ENCODE results near the gene MYLK. TPM values are rescaled to one million over a fixed set of nuclear protein-coding genes. Genes with fewer than 3 reads are reported as not detected.
"Not testable (repeated sequence)": the region's sequence is repeated elsewhere in the genome, so short reads cannot be mapped to it uniquely, and the experiment has no call there.

MYLK gene
- total and polyA plus RNA-seq, 9 of the 15 experiments (the other 6 are each of a cell fraction or from before 2014, with no cell fraction given), result 0.11 to 0.53 (median 0.18) TPM; not detected in 2

DNA sequence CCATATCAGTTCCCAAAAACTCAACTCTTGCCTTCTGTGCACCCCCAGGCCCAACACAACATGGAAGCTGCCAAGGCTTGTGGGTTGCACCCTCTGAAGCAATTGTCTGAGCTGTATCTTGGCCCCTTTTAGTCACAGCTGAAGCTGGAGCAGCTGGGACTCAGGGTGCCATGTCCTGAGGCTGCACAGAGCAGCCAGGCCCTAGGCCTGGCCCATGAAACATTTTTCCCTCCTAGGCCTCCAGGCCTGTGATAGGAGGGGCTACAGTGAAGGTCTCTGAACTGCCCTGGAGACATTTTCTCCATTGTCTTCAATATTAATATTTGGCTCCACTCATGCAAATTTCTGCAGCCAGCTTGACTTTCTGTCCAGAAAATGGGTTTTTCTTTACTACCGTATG is 8.1 kb upstream of the MYLK start:
- ATAC-seq (no peak), FAIRE-seq (no peak), DNase-seq (ENCODE audit: extremely low read depth in 1 of 4, low spot score in 3 of 4) (no peak)
- Histone ChIP-seq H3K9me1 (ENCODE audit: control insufficient read depth, insufficient read depth, low read length) (no peaks in the 10 kb centered on the region), H3K4me1 (replicated peaks in 1 of 2; ENCODE audit: control insufficient read depth in 2 of 2, insufficient read depth in 2 of 2, low read length in 2 of 2) (no peaks in the 10 kb centered on the region), H3K79me2 (ENCODE audit: control insufficient read depth, insufficient read depth, low read length) (no peaks in the 10 kb centered on the region), H3K27ac (ENCODE audit: extremely low read depth, low read depth, low read length) (no peak overlapping the region), H3K36me3 (ENCODE audit: control insufficient read depth, insufficient read depth, low read length) (no peaks in the 10 kb centered on the region), H3K4me2 (ENCODE audit: insufficient read depth, low read length) (no peak overlapping the region), H3K9me3 (replicated peaks; ENCODE audit: control insufficient read depth, insufficient read depth, low read depth, low read length) (no peaks in the 10 kb centered on the region), H3K4me3 (no peak overlapping the region), H4K20me1 (replicated peaks; ENCODE audit: control insufficient read depth, insufficient read depth, low read length) (no peaks in the 10 kb centered on the region), H3K27me3 (ENCODE audit: control insufficient read depth in 2 of 2, insufficient read depth in 2 of 2, low read length in 2 of 2) (no peaks in the 10 kb centered on the region), H3K9ac (ENCODE audit: insufficient read depth in 1 of 2, low read depth in 2 of 2, low read length in 2 of 2) (no peak overlapping the region), H2AFZ (ENCODE audit: low read depth, low read length) (no peak overlapping the region)
- POLR2A ChIA-PET, result no interaction called here
- no TSS peak for BruUV-seq (replicated peaks)
- CTCF ChIA-PET (ENCODE audit: low intra/inter-chr PET ratio), result no interaction called here
- TF ChIP-seq, protein P1, sequence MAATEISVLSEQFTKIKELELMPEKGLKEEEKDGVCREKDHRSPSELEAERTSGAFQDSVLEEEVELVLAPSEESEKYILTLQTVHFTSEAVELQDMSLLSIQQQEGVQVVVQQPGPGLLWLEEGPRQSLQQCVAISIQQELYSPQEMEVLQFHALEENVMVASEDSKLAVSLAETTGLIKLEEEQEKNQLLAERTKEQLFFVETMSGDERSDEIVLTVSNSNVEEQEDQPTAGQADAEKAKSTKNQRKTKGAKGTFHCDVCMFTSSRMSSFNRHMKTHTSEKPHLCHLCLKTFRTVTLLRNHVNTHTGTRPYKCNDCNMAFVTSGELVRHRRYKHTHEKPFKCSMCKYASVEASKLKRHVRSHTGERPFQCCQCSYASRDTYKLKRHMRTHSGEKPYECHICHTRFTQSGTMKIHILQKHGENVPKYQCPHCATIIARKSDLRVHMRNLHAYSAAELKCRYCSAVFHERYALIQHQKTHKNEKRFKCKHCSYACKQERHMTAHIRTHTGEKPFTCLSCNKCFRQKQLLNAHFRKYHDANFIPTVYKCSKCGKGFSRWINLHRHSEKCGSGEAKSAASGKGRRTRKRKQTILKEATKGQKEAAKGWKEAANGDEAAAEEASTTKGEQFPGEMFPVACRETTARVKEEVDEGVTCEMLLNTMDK (IDR thresholded peaks at IDR 0.05; ENCODE audit: borderline replicate concordance, insufficient read depth, low read depth, low read length, poor library complexity, severe bottlenecking), result no peak
- peak; percentile 74 for TF ChIP-seq ZFP36 (IDR thresholded peaks at IDR 0.05; ENCODE audit: low read depth, low read length, partially characterized antibody)
- intact Hi-C loops (cut with micrococcal nuclease) (no loop called here), in situ Hi-C loops (cut with MboI) (no loop called here)
- 0% methylated on average over 1 of the region's 1 CpG for WGBS (ENCODE audit: insufficient coverage, low coverage, missing lambda C conversion rate)

DNA sequence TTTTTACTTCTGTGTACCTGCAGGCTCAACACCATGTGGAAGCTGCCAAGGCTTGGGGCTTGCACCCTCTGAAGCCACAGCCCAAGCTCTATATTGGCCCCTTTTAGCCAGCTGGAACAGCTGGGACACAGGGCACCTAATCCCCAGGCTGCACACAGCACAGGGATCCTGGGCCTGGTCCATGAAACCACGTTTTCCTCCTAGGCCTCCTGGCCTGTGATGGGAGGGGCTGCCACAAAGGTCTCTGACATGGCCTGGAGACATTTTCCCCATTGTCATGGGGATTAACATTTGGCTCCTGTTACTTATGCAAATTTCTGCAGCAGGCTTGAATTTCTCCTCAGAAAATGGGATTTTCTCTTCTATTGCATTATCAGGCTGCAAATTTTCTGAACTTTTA is 6.9 kb upstream of the MYLK start:
- H3K4me1 ChIP-seq (replicated peaks in 1 of 2; ENCODE audit: control insufficient read depth in 2 of 2, insufficient read depth in 2 of 2, low read length in 2 of 2); H3K4me3 ChIP-seq; H3K9me3 ChIP-seq (replicated peaks; ENCODE audit: control insufficient read depth, insufficient read depth, low read depth, low read length); CTCF ChIA-PET (ENCODE audit: low intra/inter-chr PET ratio); ATAC-seq; H3K27me3 ChIP-seq (ENCODE audit: control insufficient read depth in 2 of 2, insufficient read depth in 2 of 2, low read length in 2 of 2); H2AFZ ChIP-seq (ENCODE audit: low read depth, low read length); H3K36me3 ChIP-seq (ENCODE audit: control insufficient read depth, insufficient read depth, low read length); POLR2A ChIA-PET; FAIRE-seq; H3K79me2 ChIP-seq (ENCODE audit: control insufficient read depth, insufficient read depth, low read length); H3K9me1 ChIP-seq (ENCODE audit: control insufficient read depth, insufficient read depth, low read length); BruUV-seq (replicated peaks); DNase-seq (ENCODE audit: extremely low read depth in 1 of 4, low spot score in 3 of 4); H3K9ac ChIP-seq (ENCODE audit: insufficient read depth in 1 of 2, low read depth in 2 of 2, low read length in 2 of 2); H4K20me1 ChIP-seq (replicated peaks; ENCODE audit: control insufficient read depth, insufficient read depth, low read length); H3K27ac ChIP-seq (ENCODE audit: extremely low read depth, low read depth, low read length); H3K4me2 ChIP-seq (ENCODE audit: insufficient read depth, low read length); intact Hi-C loops (cut with micrococcal nuclease); in situ Hi-C loops (cut with MboI): not testable (repeated sequence)
- WGBS (ENCODE audit: insufficient coverage, low coverage, missing lambda C conversion rate), result 0% methylated on average over 1 of the region's 1 CpG

DNA sequence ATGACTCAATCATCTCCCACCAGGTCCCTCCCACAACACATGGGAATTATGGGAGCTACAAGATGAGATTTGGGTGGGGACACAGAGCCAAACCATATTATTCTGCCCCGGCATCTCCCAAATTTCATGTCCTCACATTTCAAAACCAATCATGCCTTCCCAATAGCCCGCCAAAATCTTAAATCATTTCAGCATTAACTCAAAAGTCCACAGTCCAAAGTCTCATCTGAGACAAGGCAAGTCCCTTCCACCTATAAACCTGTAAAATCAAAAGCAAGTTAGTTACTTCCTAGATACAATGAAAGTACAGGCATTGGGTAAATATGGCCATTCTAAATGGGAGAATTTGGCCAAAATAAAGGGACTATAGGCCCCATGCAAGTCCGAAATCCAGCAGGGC is 6.0 kb upstream of the MYLK start:
- POLR2A ChIA-PET, result interaction anchor here (0.6 kb wide), 1 partner anchor 1482 kb away, joined by 3 read pairs; no protein-coding TSS in a partner anchor
- intact Hi-C loops (cut with micrococcal nuclease); FAIRE-seq; H3K4me2 ChIP-seq (ENCODE audit: insufficient read depth, low read length); H3K4me1 ChIP-seq (replicated peaks in 1 of 2; ENCODE audit: control insufficient read depth in 2 of 2, insufficient read depth in 2 of 2, low read length in 2 of 2); in situ Hi-C loops (cut with MboI); H3K36me3 ChIP-seq (ENCODE audit: control insufficient read depth, insufficient read depth, low read length); H3K9ac ChIP-seq (ENCODE audit: insufficient read depth in 1 of 2, low read depth in 2 of 2, low read length in 2 of 2); H3K27ac ChIP-seq (ENCODE audit: extremely low read depth, low read depth, low read length); H3K9me1 ChIP-seq (ENCODE audit: control insufficient read depth, insufficient read depth, low read length); H3K79me2 ChIP-seq (ENCODE audit: control insufficient read depth, insufficient read depth, low read length); ATAC-seq; BruUV-seq (replicated peaks); H2AFZ ChIP-seq (ENCODE audit: low read depth, low read length); CTCF ChIA-PET (ENCODE audit: low intra/inter-chr PET ratio); DNase-seq (ENCODE audit: extremely low read depth in 1 of 4, low spot score in 3 of 4); H3K9me3 ChIP-seq (replicated peaks; ENCODE audit: control insufficient read depth, insufficient read depth, low read depth, low read length); H3K4me3 ChIP-seq; H4K20me1 ChIP-seq (replicated peaks; ENCODE audit: control insufficient read depth, insufficient read depth, low read length); H3K27me3 ChIP-seq (ENCODE audit: control insufficient read depth in 2 of 2, insufficient read depth in 2 of 2, low read length in 2 of 2): not testable (repeated sequence)
- 7% methylated on average over 3 of the region's 3 CpGs for WGBS (ENCODE audit: insufficient coverage, low coverage, missing lambda C conversion rate)

Measured in K562 (cell line).